AG09309 (cell line): Measurements from ENCODE around the gene BMAL1.
A peak's percentile ranks its signal among the peaks of the same experiment; 100 is the strongest.

Experiments
- DNase-seq: peaks from one replicate; pipeline ENCODE4 v3.0.0-alpha.2; 2010; ENCODE audit warnings: low read depth
- H3K4me3 ChIP-seq: 2 replicates; pipeline ENCODE4 v1.5.1; 2011; ENCODE audit warnings: mild to moderate bottlenecking, low read depth, low read length, moderate library complexity; ENCODE audit not compliant: control insufficient read depth
- TF ChIP-seq, protein P1 (sequence below): IDR thresholded peaks from 2 replicates; pipeline ENCODE4 v1.5.1; 2011; ENCODE audit warnings: mild to moderate bottlenecking, low read depth, low read length, inconsistent platforms; ENCODE audit not compliant: insufficient read depth, control insufficient read depth; ENCODE audit errors: missing control alignments

BMAL1 gene

DNA sequence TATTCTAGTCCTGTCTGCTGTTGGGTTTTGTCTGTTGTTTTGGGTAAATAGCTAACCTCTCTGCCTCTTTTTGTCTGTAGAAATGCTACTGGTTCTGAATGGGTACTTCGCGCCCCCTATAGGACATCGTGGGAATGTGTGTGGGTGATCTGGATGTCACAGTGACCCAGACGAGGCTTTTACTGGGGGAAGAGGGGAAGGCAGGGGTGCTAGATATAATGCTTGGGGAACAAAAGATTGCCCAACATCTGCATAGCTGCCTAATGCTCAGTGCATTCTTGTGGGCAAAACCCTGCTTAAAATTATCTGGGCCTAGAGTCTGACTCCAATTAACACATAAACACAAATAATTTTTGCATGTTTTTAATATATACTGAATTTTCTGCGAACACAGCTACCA, 57.7 kb downstream of the BMAL1 start:
- peak; percentile 54 for DNase-seq

DNA sequence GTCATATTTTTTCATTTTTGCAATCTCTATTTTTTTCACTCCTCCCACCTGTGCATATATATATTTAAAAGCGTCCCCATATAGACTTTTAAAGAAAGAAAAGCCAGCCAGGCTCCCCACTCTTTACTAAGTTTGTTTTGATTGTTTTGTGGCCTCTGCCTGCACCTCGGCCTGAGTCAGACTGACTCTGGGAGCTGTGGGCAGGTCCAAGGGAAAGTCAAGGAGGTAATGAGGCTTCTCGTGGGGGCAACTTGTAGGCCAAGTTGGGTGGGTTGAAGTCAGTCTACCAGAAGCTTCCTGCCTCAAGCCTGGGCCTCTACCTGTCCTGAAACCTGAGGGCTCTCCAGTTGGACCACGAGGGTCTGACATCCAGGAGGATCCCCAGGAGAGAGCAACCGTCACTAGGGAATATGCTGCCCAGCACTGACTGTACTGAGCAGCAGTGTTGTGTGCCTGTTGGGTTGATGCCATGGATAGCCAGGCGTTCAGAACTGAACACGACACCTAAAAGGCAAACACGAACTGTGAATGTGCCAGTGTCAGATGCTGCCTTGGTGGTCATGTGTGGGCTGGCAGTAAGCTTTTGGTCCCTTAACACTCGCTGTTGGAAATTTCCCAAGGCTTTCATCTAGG, 58.8 kb downstream of the BMAL1 start:
- no peak for DNase-seq
- TF ChIP-seq, protein P1, sequence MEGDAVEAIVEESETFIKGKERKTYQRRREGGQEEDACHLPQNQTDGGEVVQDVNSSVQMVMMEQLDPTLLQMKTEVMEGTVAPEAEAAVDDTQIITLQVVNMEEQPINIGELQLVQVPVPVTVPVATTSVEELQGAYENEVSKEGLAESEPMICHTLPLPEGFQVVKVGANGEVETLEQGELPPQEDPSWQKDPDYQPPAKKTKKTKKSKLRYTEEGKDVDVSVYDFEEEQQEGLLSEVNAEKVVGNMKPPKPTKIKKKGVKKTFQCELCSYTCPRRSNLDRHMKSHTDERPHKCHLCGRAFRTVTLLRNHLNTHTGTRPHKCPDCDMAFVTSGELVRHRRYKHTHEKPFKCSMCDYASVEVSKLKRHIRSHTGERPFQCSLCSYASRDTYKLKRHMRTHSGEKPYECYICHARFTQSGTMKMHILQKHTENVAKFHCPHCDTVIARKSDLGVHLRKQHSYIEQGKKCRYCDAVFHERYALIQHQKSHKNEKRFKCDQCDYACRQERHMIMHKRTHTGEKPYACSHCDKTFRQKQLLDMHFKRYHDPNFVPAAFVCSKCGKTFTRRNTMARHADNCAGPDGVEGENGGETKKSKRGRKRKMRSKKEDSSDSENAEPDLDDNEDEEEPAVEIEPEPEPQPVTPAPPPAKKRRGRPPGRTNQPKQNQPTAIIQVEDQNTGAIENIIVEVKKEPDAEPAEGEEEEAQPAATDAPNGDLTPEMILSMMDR = no peak
- no peak overlapping the region for H3K4me3 ChIP-seq

More for the DNA sequence above, 57.7 kb downstream of the BMAL1 start:
- TF ChIP-seq, protein P1 = peak; percentile 88
- no peak overlapping the region for H3K4me3 ChIP-seq

DNA sequence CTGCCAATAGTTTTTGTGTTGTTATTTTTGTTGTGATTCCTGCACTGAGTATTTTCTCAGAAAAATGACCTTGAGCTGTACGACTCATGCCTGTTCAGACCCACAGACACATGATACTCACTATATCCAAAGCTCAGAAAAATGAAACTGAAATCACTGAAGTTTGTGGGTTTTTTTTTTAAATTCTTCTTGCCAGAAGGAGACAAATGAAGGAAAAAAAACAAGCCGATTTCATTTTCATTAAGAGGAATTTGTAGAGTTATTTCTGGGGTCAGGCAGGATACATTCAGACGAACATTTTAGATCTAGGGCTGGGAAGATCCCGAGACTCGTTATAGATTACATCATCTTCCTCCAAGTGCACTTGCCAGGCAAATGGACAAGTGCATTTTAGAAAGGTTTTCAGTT, 60.4 kb downstream of the BMAL1 start:
- peak; percentile 21 for DNase-seq
- TF ChIP-seq, protein P1 = no peak
- peak overlapping the region; percentile 33 for H3K4me3 ChIP-seq

DNA sequence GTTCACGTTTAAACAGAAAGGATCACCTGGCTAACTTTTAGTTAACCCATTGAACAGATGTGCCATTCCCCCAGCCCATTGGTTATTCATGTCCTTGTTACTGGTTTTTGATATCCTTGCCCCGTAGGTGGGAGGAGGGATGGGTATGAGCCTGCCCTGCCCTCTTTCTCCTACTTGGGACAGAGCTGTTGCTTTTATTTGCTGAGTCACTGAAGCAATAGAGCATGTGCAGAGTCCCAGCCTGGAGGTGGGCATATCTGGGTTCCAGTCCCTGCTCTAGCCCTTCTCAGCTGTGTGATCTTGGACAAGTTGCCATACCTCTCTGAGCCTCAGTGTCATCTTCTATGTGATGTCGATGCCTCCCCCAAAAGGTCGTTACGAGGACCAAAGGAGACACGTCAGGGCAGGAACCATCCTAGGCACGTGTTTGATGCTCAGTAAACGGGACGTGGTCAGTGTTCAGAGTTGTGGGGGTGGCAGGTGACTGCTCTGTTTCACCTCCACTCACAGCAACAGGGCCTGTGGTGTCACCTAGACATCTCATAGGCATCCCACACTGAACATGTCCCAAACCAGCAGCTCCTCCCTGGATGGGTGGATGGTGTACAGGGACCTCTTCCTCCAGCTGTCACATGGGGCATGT, 61.0 kb downstream of the BMAL1 start:
- TF ChIP-seq, protein P1 = no peak
- DNase-seq = peak; percentile 38
- H3K4me3 ChIP-seq = peak overlapping the region; percentile 33

DNA sequence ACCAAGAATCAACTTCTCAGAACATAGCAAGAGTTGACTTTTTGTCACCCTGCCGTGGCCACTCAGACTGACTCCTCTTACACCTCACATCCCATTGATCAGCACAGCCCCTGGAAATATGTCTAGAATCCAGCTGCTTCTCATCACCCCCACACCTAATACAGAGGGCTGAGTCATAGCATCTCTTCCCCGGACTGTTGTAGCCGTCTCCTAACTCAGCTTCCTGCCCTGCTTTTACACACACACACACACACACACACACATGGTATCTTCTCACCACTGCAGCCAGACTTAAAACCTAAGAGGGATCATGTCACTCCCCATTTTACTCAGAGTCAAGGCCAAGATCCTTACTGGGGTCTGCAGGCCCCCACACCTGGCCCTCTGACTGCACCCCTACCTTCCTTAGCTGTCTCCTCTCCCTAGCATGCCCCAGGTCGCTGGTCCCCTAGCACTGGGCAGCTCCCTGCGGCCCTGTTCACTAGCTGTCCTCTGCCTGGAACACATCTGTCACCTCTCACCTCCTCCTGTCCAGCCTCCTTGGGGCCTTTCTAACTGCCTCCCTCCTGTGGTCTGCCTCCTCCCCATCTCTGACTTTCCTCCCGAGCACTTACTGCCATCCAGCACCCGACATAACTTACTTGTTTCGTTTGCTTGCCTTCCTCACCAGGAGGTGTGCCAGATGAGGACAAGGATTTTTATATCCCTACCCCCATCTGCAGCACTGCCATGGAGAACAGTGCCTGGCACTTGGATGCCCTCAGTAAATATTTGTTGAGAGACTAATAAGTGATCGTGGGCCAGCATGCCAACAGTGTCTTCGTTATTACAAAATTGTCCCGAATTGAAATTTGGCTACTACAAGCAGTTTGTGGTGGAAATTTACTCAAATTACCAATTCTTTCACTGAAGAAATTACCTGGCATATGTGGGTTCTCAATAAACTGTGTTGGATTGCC, 61.9 kb downstream of the BMAL1 start:
- DNase-seq = peak; percentile 91
- TF ChIP-seq, protein P1 = no peak
- H3K4me3 ChIP-seq = no peak overlapping the region

DNA sequence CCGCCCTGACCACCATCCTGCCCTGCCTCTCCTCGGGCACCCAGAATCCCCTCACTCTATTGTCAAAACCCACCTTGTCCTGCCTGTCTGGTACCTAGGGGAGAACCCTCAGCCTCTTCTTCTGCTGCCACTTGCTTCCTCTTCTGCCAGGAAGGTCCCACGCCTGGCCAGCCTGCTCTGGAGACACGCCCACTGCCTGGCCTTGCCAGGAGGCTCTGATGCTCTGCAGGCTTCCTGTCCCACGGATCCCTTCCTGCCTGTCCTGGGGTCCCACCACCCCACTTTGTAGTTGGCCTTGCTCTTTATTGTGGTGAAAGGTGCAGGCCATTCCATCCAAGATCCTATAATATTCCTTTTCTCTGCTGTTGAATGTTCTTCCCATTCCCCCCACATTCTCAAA, 63.4 kb downstream of the BMAL1 start:
- TF ChIP-seq, protein P1 = no peak
- H3K4me3 ChIP-seq = no peak overlapping the region
- DNase-seq = no peak
